Tongue (tissue), 2 donors: ENCODE data around the gene B4GALT4. TPM values are rescaled to one million over a fixed set of nuclear protein-coding genes. Genes with fewer than 3 reads are reported as not detected.

Experiments used
- DNase-seq: peaks from one replicate; pipeline ENCODE4 v3.0.0-alpha.2; 2015
- total RNA-seq: library from RNA; depleted of rRNA; stranded (reverse); fragments of >200 nt; gene quantifications from one replicate; pipeline ENCODE4 v1.2.3, GENCODE V29; 2014

Gene B4GALT4
- total RNA-seq, 1 donor from 2014 or later = 17.5 TPM

- no peak for DNase-seq
Observed at GRCh38 chr3:119236756-119237155, 3.9 kb downstream of the B4GALT4 start.

GRCh38 chr3:119235151-119235550 lies 5.5 kb downstream of the B4GALT4 start:
- DNase-seq = no peak

GRCh38 chr3:119234610-119235009 lies 6.1 kb downstream of the B4GALT4 start:
- no peak for DNase-seq

GRCh38 chr3:119230745-119231144 lies 9.9 kb downstream of the B4GALT4 start:
- no peak for DNase-seq

- no peak for DNase-seq
Observed at GRCh38 chr3:119230071-119230470, 10.6 kb downstream of the B4GALT4 start.

- no peak for DNase-seq
Observed at GRCh38 chr3:119229190-119229589, 11.5 kb downstream of the B4GALT4 start.

GRCh38 chr3:119228373-119229145 lies 12.1 kb downstream of the B4GALT4 start:
- DNase-seq = no peak

- DNase-seq = no peak
Observed at GRCh38 chr3:119227070-119227850, 13.4 kb downstream of the B4GALT4 start.

GRCh38 chr3:119225121-119225520 lies 15.6 kb downstream of the B4GALT4 start:
- no peak for DNase-seq

- no peak for DNase-seq
Observed at GRCh38 chr3:119223511-119223910, 17.2 kb downstream of the B4GALT4 start.

GRCh38 chr3:119222391-119222790 lies 18.3 kb downstream of the B4GALT4 start:
- DNase-seq = no peak

GRCh38 chr3:119221779-119222320 lies 18.8 kb downstream of the B4GALT4 start:
- DNase-seq = no peak

GRCh38 chr3:119220970-119221667 lies 19.6 kb downstream of the B4GALT4 start:
- DNase-seq = no peak

GRCh38 chr3:119220198-119220597 lies 20.5 kb downstream of the B4GALT4 start:
- no peak for DNase-seq

GRCh38 chr3:119219069-119219468 lies 21.6 kb downstream of the B4GALT4 start:
- no peak for DNase-seq

GRCh38 chr3:119211803-119212202 lies 28.9 kb downstream of the B4GALT4 start:
- no peak for DNase-seq

GRCh38 chr3:119211193-119211592 lies 29.5 kb downstream of the B4GALT4 start:
- no peak for DNase-seq

- no peak for DNase-seq
Observed at GRCh38 chr3:119207512-119207875, 33.2 kb downstream of the B4GALT4 start.

- DNase-seq = no peak
Observed at GRCh38 chr3:119206611-119207511, 33.8 kb downstream of the B4GALT4 start.

GRCh38 chr3:119205685-119206084 lies 35.0 kb downstream of the B4GALT4 start:
- no peak for DNase-seq

- DNase-seq = peak; percentile 14
Observed at GRCh38 chr3:119205209-119205608, 35.5 kb downstream of the B4GALT4 start.

GRCh38 chr3:119195911-119196310 lies 44.8 kb downstream of the B4GALT4 start:
- no peak for DNase-seq
